ENCODE data around the gene CHAF1B.

CHAF1B gene

DNA sequence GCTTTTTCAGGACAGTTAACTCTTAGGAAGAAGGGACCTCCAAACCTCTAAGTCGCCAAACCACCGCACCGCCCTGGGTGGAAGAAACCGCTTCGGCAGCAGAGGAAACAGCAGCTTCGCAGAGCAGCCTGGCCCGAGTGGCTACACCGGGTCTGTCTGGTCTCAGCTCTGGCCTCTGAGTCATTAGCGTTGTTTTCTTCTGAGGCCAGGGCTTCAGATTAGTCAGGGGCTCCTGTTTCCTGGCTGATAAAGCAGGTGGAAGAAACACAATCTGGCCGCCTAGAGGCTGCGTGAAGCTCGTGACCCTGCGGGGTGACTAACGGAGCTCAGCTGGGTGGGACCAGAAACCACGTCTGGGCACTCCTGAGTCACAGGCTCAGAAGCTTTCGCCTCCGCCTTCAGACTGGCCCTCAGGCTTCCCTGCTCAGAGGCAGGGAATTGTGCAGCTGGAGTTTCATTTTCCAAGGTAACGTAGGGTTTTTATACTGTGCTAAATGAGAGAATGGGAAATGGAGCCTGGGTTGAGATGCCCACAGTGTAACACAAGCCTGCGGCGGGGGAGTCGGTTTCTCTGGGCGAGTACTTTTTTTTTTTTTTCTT is 44.9 kb downstream of the CHAF1B start:
- peak; percentile 21 for DNase-seq

DNA sequence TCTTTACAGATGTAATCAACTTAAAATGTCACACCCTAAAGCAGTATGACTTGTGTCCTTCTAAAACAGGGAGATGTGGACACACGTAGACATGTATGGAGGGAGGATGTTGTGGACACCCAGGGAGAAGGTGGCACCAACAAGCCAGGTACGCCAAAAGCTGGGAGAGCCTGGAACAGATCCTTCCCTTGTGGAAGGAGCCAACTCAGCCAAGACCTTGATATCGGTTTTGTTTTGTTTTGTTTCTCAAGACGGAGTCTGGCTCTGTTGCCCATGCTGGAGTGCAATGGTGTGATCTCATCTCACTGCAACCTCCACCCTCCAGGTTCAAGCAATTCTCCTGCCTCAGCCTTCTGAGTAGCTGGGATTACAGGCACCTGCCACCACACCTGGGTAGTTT is 45.6 kb downstream of the CHAF1B start:
- no peak for DNase-seq

- DNase-seq: no peak
Observed at GRCh38 chr21:36431252-36431651, 46.1 kb downstream of the CHAF1B start.

DNA sequence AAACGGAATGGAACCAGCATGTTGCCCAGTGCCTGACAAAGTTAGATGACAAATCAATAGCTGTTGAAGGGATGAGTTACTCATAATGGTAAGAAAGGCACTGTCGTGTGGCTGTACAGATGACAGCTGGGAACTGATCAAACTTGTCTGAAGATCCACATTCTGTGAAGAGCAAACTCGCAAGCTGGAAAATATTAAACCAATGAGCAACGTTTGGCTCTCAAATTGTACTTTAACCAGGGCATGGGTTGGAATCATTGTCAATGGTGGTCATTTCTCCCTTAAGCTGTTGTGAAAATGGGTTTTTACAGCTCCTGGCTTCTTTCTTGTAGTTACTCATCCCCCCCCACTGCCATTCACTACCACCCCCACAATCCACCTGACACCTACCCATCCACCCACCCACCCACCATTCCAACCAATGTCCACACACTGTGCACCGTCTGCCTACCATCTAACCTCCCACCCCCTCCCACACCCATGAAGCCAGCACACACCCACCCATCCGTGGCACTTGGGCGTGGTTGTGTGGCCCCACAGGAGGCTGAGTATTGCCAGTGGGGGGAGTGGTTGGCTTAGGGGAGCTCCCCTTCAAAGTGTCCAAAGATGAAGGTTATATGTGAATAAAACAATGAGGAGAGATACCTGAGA is 48.0 kb downstream of the CHAF1B start:
- no peak for DNase-seq

DNA sequence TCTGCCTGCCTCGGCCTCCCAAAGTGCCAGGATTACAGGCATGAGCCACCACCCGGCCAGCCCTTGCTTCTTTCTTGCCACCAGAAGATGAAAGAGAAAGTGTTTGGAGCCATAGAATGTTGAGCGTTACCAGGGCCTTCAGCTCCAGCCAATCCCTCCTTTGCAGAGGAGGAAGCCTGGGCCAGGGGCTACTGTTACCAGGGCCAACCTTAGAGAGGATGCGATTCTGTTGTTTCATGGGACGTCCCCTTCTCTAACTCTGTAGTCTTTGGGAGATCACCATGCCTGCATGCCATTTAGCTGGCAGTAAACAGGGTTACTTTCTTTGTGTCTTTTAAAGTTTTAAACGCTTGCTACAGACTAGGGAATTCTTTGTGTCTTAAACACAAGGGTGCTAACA is 49.0 kb downstream of the CHAF1B start:
- no peak for DNase-seq

GRCh38 chr21:36436829-36437744 is 51.9 kb downstream of the CHAF1B start:
- DNase-seq: no peak

DNA sequence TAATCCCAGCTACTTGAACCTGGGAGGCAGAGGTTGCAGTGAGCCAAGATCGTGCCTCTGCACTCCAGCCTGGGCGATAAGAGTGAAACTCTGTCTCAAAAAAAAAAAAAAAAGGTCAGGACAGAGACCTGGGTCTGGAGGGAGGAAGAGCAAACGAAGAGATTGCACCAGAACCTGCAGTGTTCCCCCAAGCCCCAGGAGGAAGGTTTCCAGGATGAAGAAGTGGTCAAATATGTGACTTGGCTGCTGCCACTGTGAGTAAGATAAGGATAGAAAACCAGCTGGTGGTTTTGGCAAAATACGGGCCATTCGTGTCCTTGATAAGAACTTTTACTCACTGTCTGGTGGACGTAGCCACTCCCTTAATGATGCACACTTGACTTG is 52.5 kb downstream of the CHAF1B start:
- DNase-seq: no peak

DNA sequence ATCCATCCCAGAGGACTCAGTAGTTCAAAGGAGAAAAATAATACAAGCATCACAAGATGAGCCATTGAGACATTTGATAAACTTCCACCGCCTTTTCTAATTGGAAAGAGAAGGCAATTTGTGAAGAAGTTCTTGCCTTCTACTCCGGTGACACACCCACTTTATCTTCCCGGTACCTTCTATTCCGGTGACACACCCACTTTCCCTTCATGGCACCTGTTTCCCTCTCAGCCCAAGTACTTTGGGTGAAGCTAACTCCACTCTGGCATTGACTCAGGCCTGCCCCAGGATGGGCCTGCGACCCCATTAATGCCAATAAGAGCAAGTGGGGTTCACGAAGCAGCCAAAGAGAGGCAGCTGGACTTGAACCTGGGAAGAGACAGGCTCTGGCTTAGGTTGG is 56.5 kb downstream of the CHAF1B start:
- no peak for DNase-seq

DNA sequence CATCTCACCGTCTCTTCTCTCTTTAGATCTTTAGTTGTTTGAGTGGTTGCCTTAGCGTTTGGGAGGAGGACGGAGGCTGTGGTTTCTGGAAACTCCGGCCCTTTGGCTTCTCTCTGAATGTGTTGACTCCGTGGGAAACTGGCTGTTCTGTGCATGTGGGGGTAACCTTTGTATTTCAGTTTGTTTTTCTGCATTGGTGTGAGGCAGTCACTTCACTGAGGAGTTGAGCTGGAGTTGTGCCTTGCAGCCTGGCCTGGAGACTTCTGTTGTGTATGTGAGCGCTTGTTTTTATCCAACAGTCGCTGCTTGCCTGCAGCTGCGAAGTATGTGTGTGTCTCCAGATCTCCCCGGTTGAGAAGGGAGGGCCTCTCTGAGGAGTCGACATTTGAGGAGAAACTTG is 61.1 kb downstream of the CHAF1B start:
- DNase-seq: no peak

DNA sequence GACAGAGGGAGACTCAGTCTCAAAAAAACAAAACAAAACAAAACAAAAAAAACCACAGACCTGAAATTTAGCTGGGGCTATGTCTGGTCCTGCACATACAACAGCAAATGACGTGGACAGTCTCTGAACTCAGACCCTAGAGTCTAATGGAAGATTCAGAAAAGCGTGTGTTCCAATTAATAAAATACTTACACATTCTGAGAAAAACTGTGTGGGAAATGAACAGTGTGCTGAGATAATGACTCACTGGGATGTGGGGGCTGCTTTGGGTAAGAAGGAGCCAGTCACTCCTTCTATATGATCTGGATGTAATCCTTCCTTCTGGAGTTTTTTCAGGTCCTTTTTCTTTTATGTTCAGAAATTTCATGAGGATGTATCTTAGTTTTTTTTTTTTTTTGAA is 65.3 kb downstream of the CHAF1B start:
- no peak for DNase-seq

DNA sequence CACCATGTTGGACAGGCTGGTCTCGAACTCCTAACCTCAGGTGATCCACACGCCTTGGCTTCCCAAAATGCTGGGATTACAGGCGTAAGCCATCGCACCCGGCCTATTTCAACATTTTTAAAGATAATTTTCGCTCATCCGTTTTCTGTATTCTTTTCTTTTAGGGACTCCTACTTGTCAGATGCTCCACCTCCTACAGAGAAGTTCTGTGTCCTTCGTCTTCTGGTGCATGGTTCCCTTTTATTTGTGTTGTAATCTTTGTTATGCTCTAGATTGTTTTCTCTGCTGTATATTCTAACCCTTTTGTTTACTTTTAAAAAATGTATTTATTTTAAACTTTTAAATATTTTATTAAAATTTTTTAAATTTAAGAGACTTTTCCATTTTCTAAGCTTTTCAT is 66.3 kb downstream of the CHAF1B start:
- DNase-seq: no peak

DNA sequence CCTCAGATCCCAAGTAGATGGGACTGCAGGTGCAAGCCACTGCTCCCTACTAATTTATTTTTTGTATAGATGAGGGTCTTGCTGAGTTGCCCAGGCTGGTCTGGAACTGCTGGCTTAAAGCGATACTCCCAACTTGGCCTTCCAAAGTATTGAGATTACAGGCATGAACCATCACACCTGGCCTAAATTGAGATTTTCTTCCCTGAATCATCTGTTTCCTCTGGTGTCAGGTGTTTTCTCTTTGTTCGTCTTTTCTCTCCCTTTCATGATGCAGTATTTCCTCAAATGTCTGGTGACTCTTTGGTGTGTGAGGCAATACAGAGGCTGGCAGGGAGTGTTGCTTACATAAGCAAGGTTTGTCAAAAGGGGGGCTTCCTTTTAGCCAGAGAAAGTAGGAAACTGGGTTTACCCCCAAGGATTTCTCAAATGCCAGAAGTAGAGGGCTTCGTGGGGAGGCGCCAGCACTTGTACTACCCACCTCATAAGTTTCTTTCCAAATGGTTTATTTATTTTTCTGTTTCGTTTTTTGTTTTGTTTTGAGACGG is 67.2 kb downstream of the CHAF1B start:
- DNase-seq: no peak

GRCh38 chr21:36454093-36454531 is 68.9 kb downstream of the CHAF1B start:
- no peak for DNase-seq

- no peak for DNase-seq
Observed at GRCh38 chr21:36454706-36455105, 69.5 kb downstream of the CHAF1B start.

- no peak for DNase-seq
Observed at GRCh38 chr21:36456729-36457414, 71.7 kb downstream of the CHAF1B start.

DNA sequence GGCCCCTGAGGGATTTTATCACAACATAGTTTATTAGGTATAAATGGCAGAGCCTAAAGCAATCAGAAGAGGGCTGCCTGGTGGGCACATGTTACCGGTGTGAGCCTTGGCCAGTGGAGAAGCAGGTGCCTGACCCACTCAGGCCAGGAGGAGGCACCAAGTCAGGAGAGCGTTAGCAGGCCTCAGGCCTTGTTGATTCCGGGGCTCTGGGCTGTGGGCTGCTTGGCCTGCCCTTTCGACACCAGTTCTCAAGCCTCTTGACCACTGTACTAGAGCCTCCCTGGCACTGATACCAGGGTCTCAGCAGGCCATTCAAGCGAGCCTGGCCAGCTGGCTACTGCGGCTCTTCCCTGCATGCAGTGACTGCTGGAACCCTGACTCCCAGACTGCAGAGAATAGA is 73.9 kb downstream of the CHAF1B start:
- no peak for DNase-seq

- DNase-seq: no peak
Observed at GRCh38 chr21:36460866-36461265, 75.7 kb downstream of the CHAF1B start.

GRCh38 chr21:36461277-36461917 is 76.2 kb downstream of the CHAF1B start:
- no peak for DNase-seq

GRCh38 chr21:36461918-36462486 is 76.8 kb downstream of the CHAF1B start:
- no peak for DNase-seq

GRCh38 chr21:36463204-36463603 is 78.0 kb downstream of the CHAF1B start:
- no peak for DNase-seq

DNA sequence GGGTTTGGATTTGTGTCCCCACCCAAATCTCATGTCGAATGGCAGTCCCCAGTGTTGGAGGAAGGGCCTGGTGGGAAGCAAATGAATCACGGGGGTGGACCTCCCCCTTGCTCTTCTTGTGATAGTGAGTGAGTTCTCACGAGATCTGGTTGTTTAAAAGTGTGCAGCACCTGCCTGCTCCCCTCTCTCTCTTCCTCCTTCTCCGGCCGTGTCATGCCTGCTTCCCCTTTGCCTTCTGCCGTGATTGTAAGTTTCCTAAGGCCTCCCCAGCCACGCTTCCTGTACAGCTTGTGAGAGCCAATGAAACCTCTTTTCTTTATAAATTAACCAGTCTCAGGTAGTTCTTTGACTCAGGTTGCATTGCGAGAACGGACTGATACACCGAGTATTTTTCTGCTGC is 78.8 kb downstream of the CHAF1B start:
- DNase-seq: no peak

DNA sequence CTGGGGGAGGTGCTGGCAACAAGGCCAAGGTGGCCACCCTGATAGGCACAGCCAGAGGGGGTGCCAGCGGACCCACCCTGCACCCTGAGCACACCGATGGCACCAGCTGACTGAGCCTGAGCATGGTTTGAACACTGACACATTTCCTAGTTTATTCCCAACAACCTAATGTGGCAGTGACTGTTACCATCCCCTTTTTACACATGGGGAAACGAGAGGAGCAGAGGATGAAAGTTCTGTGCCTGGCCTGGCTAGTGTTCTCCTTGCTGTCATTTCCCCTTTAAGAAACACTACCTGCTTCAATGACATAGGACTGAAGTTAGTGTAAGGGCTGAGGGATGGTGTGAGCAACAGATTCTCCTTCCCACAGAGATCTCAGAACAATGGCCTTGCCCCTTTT is 79.4 kb downstream of the CHAF1B start:
- no peak for DNase-seq

Measured in SHP77 treated with DMSO at 0.1 percent for 48 hours (cell line).